Prostate gland (tissue), 2 donors: ENCODE measurements around the gene IKZF2.

Source experiments
- POLR2AphosphoS5 ChIP-seq: sonication (generic); formaldehyde crosslinking; IDR thresholded peaks from one replicate; pipeline ENCODE4 v1.6.1; 2017; ENCODE audit warnings: antibody characterized with exemption
- TF ChIP-seq, protein P1 (sequence below), 4 experiments: fragments of 200-600 bp in 2 of 4; fragments of 450-650 bp in 2 of 4; sonication (generic) in 2 of 4; IDR thresholded peaks; 1 replicate in 3 of 4; 2 replicates in 1 of 4; pipeline ENCODE4 v1.5.1; 2016 to 2019; ENCODE audit warnings: antibody characterized with exemption in 4 of 4, mild to moderate bottlenecking in 2 of 4, moderate library complexity in 2 of 4

DNA sequence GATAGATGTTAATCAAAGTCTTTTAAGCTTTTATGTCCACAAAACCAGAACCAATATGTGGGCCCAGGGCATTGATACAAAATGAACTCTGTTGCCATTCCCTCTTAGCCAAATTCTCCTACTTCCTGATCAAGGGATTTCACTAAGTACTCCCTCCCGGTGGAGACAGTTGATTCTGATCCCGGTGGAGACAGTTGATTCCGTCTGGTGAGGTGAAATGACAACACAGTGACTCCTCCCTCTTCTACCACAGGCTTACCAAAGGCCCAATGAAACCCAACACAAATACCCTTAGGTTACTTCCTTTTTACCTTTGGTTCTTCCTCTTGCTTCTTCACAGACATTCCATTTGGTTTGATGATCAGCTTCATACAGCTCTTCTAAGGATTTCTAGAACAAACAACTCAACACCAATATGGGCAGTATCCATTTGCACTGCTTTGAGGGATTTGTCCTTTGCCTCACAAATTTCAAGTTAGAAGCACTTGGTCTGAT, 153.8 kb downstream of the IKZF2 start:
- TF ChIP-seq, protein P1, sequence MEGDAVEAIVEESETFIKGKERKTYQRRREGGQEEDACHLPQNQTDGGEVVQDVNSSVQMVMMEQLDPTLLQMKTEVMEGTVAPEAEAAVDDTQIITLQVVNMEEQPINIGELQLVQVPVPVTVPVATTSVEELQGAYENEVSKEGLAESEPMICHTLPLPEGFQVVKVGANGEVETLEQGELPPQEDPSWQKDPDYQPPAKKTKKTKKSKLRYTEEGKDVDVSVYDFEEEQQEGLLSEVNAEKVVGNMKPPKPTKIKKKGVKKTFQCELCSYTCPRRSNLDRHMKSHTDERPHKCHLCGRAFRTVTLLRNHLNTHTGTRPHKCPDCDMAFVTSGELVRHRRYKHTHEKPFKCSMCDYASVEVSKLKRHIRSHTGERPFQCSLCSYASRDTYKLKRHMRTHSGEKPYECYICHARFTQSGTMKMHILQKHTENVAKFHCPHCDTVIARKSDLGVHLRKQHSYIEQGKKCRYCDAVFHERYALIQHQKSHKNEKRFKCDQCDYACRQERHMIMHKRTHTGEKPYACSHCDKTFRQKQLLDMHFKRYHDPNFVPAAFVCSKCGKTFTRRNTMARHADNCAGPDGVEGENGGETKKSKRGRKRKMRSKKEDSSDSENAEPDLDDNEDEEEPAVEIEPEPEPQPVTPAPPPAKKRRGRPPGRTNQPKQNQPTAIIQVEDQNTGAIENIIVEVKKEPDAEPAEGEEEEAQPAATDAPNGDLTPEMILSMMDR (IDR thresholded peaks at IDR 0.05): no peak
- TF ChIP-seq POLR2AphosphoS5: no peak
